ENCODE results near the gene RNF149.

- no peak for TF ChIP-seq POLR2AphosphoS5 (IDR thresholded peaks at IDR 0.05)
- TF ChIP-seq, protein P1, sequence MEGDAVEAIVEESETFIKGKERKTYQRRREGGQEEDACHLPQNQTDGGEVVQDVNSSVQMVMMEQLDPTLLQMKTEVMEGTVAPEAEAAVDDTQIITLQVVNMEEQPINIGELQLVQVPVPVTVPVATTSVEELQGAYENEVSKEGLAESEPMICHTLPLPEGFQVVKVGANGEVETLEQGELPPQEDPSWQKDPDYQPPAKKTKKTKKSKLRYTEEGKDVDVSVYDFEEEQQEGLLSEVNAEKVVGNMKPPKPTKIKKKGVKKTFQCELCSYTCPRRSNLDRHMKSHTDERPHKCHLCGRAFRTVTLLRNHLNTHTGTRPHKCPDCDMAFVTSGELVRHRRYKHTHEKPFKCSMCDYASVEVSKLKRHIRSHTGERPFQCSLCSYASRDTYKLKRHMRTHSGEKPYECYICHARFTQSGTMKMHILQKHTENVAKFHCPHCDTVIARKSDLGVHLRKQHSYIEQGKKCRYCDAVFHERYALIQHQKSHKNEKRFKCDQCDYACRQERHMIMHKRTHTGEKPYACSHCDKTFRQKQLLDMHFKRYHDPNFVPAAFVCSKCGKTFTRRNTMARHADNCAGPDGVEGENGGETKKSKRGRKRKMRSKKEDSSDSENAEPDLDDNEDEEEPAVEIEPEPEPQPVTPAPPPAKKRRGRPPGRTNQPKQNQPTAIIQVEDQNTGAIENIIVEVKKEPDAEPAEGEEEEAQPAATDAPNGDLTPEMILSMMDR (IDR thresholded peaks at IDR 0.05), result no peak
- no peak for TF ChIP-seq POLR2A (IDR thresholded peaks at IDR 0.05)
Observed at GRCh38 chr2:101307950-101308431, 510 bp downstream of the RNF149 start.
